DND-41 (cell line): ENCODE data around the gene ASCL1.

Experiments
- EZH2 ChIP-seq: IDR thresholded peaks from 3 replicates; pipeline ENCODE4 v1.6.1; 2012; ENCODE audit warnings: borderline replicate concordance, low read depth, mild to moderate bottlenecking, moderate library complexity, low read length, inconsistent platforms; ENCODE audit not compliant: severe bottlenecking
- TF ChIP-seq, protein P1 (sequence below): IDR thresholded peaks from 2 replicates; pipeline ENCODE4 v1.5.1; 2012; ENCODE audit warnings: borderline replicate concordance, low read length, moderate library complexity, mild to moderate bottlenecking; ENCODE audit not compliant: poor library complexity, severe bottlenecking; ENCODE audit errors: extremely low read depth

DNA sequence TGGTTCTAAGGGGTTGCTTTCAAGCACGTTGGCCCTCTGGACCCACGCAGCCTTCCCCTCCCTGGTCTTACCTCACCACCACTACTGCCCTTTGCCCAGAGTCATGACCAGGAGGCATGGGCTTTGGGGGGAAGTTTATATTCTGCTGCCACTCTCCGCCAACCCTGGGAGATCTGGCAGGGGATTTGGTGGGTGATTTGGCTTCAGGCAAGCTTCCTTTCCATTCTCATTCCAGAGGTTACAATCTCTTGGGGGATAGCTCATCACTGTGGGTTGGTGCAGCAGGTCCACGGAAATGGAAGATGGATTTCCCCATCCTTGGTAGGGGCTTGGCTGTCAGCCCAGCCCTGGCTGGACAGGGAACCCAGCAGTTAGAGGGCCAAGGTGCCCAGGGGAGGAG is 46.7 kb upstream of the ASCL1 start:
- TF ChIP-seq, protein P1, sequence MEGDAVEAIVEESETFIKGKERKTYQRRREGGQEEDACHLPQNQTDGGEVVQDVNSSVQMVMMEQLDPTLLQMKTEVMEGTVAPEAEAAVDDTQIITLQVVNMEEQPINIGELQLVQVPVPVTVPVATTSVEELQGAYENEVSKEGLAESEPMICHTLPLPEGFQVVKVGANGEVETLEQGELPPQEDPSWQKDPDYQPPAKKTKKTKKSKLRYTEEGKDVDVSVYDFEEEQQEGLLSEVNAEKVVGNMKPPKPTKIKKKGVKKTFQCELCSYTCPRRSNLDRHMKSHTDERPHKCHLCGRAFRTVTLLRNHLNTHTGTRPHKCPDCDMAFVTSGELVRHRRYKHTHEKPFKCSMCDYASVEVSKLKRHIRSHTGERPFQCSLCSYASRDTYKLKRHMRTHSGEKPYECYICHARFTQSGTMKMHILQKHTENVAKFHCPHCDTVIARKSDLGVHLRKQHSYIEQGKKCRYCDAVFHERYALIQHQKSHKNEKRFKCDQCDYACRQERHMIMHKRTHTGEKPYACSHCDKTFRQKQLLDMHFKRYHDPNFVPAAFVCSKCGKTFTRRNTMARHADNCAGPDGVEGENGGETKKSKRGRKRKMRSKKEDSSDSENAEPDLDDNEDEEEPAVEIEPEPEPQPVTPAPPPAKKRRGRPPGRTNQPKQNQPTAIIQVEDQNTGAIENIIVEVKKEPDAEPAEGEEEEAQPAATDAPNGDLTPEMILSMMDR = no peak
- no peak for TF ChIP-seq EZH2
